ENCODE measurements around the gene TMEM203.

The TMEM203 gene

GRCh38 chr9:137251194-137251461 is 45.7 kb upstream of the TMEM203 start, which contains the start of gene STPG3:
Gene STPG3 (plus strand): TSS chr9:137251286. CDS start chr9:137251287, 1 bp downstream.
- DNase-seq (ENCODE audit: low read depth), result no peak

DNA sequence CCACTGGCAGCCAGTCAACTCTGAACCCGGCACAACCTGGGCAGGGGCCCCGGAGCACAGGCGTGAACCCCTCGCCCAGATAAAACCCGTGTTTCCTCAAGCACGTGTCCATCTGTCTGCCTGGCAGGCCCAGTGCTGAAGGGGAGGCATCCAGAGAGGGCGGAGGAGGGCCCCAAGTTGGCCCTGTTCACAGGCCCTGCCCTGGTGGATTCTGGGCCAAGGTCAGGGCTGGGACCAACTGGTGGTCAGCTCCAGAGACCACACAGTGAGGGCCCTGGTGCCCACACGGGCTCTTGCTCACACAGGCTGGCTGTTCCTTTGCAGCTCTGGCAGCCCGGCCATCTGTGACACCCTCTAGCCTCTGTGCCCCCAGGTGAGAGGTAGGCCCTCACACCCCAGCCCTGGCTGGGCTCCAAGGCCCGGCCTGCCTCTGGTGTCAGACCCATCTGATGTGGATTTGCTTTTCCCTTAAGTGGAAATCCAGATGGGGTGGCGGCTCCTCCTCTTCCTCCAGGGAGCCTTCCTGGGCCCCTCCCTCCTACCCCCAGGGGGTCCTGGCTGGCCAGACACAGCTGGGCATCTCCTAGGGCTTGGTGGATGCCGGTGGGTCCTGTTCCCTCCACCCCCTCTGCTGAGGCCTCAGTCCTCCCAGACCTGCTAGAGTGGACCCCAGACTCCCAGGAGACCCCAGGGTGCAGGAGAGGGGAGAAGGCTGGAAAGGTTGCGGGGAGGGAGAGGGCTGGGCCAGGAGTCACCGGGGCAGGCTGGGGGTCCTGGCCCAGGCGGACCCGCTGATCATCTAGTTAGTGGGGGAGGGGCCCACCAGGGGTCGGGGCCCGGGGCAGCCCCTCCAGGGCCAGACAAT is 45.1 kb upstream of the TMEM203 start:
- no peak for TF ChIP-seq CTCF (conservative IDR thresholded peaks at IDR 0.05; ENCODE audit: low read length)
- DNase-seq (ENCODE audit: low read depth), result no peak
- no peak overlapping the region for H3K4me3 ChIP-seq (ENCODE audit: low read length)

More at GRCh38 chr9:137251194-137251461, 45.7 kb upstream of the TMEM203 start, which contains the start of gene STPG3:
- no peak for TF ChIP-seq CTCF (conservative IDR thresholded peaks at IDR 0.05; ENCODE audit: low read length)
- no peak within 1 kb of the TSS for H3K4me3 ChIP-seq (ENCODE audit: low read length)

DNA sequence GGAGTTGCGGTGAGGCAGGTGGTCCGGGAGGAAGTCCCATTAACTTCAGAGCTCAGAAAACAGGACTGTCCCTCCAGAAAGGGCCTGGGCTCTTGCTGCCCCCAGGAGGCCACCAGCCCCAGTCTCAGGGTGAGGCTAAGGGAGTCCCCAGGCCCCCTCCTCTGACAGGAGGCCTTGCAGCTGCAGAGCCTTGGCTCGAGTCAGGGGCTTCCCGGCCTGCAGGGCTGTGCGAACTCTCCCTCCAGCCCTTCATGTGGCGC is 42.4 kb upstream of the TMEM203 start:
- no peak for TF ChIP-seq CTCF (conservative IDR thresholded peaks at IDR 0.05; ENCODE audit: low read length)
- DNase-seq (ENCODE audit: low read depth), result no peak
- H3K4me3 ChIP-seq (ENCODE audit: low read length), result no peak overlapping the region

GRCh38 chr9:137247135-137247915 is 41.9 kb upstream of the TMEM203 start:
- no peak overlapping the region for H3K4me3 ChIP-seq (ENCODE audit: low read length)
- no peak for TF ChIP-seq CTCF (conservative IDR thresholded peaks at IDR 0.05; ENCODE audit: low read length)
- DNase-seq (ENCODE audit: low read depth), result no peak

DNA sequence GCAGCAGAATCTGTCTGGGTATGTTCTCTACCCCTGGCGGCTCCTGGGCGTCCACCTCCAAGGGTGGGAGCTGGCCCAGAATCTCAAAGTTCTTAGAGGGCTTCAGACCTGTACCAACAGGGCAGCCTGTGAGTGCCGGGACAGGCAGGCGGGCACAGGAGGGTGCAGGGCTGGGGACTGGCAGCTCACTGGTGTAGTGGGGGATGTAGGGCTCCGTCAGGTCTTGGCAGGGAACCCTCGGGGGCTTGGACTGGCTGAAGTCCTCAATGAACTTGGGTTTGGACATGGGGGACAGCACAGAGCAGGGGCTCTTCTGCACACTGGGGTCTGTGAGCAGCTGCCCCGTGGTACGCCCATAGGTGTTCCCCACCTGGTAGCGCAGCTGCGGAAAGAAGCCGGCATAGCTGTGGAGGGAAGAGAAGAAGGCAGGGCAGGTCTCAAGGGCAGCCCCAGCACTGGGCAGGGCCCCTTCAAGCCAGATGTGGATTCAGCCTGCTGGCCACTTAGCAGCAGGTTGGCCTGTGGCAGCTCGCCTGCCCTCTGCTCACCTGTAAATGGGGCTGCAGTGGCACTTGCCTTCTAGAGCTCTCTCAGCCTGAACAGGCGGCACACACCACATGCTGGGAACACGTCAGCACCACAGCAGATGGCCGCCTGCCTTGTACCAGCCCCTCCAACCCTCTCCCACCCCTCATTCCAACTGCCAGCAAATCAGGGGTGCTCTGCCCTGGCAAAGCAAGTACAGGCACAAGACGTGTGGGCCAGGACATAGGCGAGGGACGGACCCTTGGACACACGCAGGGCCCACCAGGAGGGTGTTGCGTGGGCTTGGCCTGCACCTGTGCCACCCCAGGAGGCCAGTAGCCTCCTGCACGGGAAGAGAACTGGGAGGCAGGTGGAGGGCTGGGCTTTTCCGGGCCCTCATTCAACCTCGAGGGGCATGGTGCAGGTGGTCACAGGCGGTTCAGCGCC is 40.3 kb upstream of the TMEM203 start:
- no peak for DNase-seq (ENCODE audit: low read depth)

More for the DNA sequence above, 40.3 kb upstream of the TMEM203 start:
- TF ChIP-seq CTCF (conservative IDR thresholded peaks at IDR 0.05; ENCODE audit: low read length), result no peak
- H3K4me3 ChIP-seq (ENCODE audit: low read length), result no peak overlapping the region
